ENCODE data around the gene SEPTIN1. TPM values are rescaled to one million over a fixed set of nuclear protein-coding genes. Genes with fewer than 3 reads are reported as not detected.

SEPTIN1 gene
- total RNA-seq, 1 experiment from 2014 or later, result 1.4 TPM

DNA sequence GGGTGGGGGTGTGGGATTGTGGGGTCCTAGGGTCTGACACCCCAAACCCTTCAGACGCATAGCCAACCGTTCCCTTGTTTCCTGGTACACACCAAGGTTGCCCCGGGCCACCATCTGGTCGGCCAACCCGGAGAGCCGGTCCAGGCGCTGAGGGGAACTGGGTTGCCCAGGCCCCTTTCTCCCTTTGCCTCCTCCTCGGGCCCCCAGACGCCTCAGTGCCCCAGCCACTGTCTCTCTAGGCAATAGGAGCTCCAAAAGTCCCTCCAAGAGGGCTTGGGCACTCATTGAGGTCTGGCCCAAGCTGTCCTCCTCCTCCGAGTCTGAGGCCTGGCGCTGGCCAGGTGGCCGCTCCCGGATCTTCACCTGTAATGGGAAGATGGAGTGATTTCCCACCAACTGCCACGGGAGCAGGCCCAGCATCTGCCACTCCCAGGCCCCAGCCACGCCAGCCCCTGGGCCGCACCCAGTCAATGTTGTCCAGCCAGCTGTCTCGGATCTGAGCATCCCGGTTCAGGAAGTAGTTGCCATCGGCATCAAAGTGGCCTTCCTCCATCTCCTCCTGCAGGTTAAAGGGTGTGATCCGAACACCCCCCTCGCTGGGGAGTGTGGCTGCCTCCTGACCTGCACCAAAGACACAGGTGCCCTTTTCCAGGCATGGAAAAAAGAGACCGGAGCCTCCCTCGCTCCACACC, 28.8 kb downstream of the SEPTIN1 start:
- peak overlapping the region; percentile 96 for H3K4me2 ChIP-seq (ENCODE audit: insufficient read depth, insufficient read length, low read length)
- Mint-ChIP-seq H3K36me3 (ENCODE audit: insufficient read depth in 1 of 3, low read depth in 3 of 3) (peaks cover 27 to 70% (median 63%) of the 10 kb centered on the region in 3 experiments; a peak in 6 of 7 replicates), H3K4me1 (peaks cover 19 to 27% of the 10 kb centered on the region in 2 experiments), H3K27me3 (ENCODE audit: low read depth) (no peaks in the 10 kb centered on the region; the same call in 1 of the 2 replicates), H3K27ac (no peak overlapping the region), H3K9me3 (no peaks in the 10 kb centered on the region), H3K4me3 (peak overlapping the region; percentile 95 to 98)
- H3K4me1 ChIP-seq (ENCODE audit: insufficient read depth, low read length), result no peaks in the 10 kb centered on the region
- no peak overlapping the region for H3K14ac ChIP-seq (ENCODE audit: insufficient read depth, low read length)
- no peaks in the 10 kb centered on the region for H3K9me3 ChIP-seq (ENCODE audit: control insufficient read depth, low read depth, low read length)
- peak overlapping the region; percentile 7 for H3K9ac ChIP-seq (ENCODE audit: extremely low read depth, insufficient read length, low read length)
- no peaks in the 10 kb centered on the region for H4K20me1 ChIP-seq (ENCODE audit: control insufficient read depth, insufficient read depth, insufficient read length)
- peaks cover 3% of the 10 kb centered on the region; the same call in 1 of the 2 replicates for H3K79me2 ChIP-seq (ENCODE audit: insufficient read depth, low read length)
- H3K4ac ChIP-seq (ENCODE audit: low read depth, low read length), result no peak overlapping the region
- H2BK5ac ChIP-seq (ENCODE audit: insufficient read length, low read length), result no peak overlapping the region
- H4K91ac ChIP-seq (ENCODE audit: insufficient read length, low read depth, low read length), result no peak overlapping the region
- no peak overlapping the region for H2AK5ac ChIP-seq (ENCODE audit: insufficient read length, low read length)
- no peak overlapping the region for H3K18ac ChIP-seq (ENCODE audit: insufficient read length, low read depth, low read length)
- H3K23ac ChIP-seq (ENCODE audit: insufficient read length, low read depth, low read length), result no peak overlapping the region
- H3K27ac ChIP-seq (ENCODE audit: insufficient read length, low read depth, low read length), result no peak overlapping the region
- no peaks in the 10 kb centered on the region for H3K27me3 ChIP-seq (ENCODE audit: insufficient read depth, low read length)
- H3T11ph ChIP-seq (ENCODE audit: low read length), result no peak overlapping the region
- H2AFZ ChIP-seq (ENCODE audit: low read length), result no peak overlapping the region
- DNase-seq, result no peak
- H2BK120ac ChIP-seq (ENCODE audit: low read depth, low read length, poor library complexity, severe bottlenecking), result no peak overlapping the region
- no peak overlapping the region for H4K8ac ChIP-seq (replicated peaks; ENCODE audit: insufficient read length, low read depth, low read length)
- no peak overlapping the region for H4K5ac ChIP-seq (ENCODE audit: insufficient read length, low read depth, low read length)
- H2BK20ac ChIP-seq (ENCODE audit: low read depth, low read length, poor library complexity, severe bottlenecking), result no peak overlapping the region
- peaks cover 8% of the 10 kb centered on the region for H3K79me1 ChIP-seq (ENCODE audit: insufficient read depth, low read depth, low read length, poor library complexity, severe bottlenecking)
- TF ChIP-seq, protein P1, sequence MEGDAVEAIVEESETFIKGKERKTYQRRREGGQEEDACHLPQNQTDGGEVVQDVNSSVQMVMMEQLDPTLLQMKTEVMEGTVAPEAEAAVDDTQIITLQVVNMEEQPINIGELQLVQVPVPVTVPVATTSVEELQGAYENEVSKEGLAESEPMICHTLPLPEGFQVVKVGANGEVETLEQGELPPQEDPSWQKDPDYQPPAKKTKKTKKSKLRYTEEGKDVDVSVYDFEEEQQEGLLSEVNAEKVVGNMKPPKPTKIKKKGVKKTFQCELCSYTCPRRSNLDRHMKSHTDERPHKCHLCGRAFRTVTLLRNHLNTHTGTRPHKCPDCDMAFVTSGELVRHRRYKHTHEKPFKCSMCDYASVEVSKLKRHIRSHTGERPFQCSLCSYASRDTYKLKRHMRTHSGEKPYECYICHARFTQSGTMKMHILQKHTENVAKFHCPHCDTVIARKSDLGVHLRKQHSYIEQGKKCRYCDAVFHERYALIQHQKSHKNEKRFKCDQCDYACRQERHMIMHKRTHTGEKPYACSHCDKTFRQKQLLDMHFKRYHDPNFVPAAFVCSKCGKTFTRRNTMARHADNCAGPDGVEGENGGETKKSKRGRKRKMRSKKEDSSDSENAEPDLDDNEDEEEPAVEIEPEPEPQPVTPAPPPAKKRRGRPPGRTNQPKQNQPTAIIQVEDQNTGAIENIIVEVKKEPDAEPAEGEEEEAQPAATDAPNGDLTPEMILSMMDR (conservative IDR thresholded peaks at IDR 0.05), result no peak
- no peak overlapping the region for H2BK15ac ChIP-seq (ENCODE audit: low read depth, low read length)
- H3K23me2 ChIP-seq (ENCODE audit: insufficient read length, low read depth, low read length, poor library complexity, severe bottlenecking), result peaks cover 13% of the 10 kb centered on the region
- no peak overlapping the region for H3K56ac ChIP-seq (ENCODE audit: insufficient read length, low read depth, low read length)
- no CpG with 5 or more reads among the region's 23 CpGs for WGBS (ENCODE audit: extremely low coverage, insufficient read length, low lambda C conversion rate)
- H2BK12ac ChIP-seq (ENCODE audit: insufficient read length, low read depth, low read length), result no peak overlapping the region
